ENCODE measurements around the gene LGMN.
"Not testable (repeated sequence)": the region's sequence is repeated elsewhere in the genome, so short reads cannot be mapped to it uniquely, and the experiment has no call there.

LGMN gene

GRCh38 chr14:92748259-92749016 is at the start of gene LGMN:
LGMN (minus strand) TSS chr14:92748627; CDS start chr14:92732786, 15,841 bp downstream.
- peak; percentile 98 for DNase-seq

GRCh38 chr14:92794961-92795360 is 46.5 kb upstream of the LGMN start:
- DNase-seq, result no peak

DNA sequence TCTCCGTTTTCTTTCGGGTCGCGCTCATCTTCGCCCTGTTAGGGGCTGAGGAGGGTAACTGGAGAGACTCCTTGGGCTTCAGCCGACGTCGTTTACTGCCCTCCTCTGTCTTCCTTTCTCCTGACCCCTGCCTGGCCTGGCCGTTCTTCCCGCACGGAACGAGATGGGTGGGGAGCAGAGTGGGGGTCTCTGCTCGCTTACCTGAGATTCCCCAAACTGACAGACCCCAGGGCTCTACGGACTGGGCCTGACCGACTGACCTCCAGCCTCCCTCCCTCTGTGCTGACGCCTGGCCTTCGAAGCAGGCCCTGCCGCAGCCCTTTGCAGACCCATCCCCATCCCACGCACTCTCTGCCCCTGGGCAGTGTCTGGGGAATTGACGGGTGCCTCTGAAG is 46.1 kb upstream of the LGMN start:
- DNase-seq, result no peak

- peak; percentile 100 for DNase-seq
These were observed 45.5 kb upstream of the LGMN start, which contains the start of gene GOLGA5 for GRCh38 chr14:92793709-92794546. GOLGA5 (plus strand) TSS chr14:92794305; CDS start chr14:92797438, 3,133 bp downstream.

DNA sequence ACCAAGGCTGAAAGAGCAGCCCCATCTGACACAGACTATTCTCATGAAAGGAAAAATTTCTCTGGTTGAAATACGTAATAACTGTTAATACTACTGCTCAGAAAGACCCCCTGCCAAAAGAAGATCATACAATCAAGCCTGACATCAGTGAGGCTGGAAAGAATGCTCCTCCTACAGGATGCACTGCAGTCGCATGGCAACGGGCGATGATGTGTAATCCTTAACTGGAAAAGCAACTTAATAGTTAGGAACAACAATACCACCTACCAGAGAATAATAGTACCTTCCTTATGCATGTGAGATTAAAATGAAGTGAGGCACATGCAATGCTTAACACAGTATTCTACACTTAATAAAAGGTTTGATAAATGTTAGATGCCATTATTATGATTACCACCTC is 44.5 kb upstream of the LGMN start:
- DNase-seq, result peak; percentile 26

DNA sequence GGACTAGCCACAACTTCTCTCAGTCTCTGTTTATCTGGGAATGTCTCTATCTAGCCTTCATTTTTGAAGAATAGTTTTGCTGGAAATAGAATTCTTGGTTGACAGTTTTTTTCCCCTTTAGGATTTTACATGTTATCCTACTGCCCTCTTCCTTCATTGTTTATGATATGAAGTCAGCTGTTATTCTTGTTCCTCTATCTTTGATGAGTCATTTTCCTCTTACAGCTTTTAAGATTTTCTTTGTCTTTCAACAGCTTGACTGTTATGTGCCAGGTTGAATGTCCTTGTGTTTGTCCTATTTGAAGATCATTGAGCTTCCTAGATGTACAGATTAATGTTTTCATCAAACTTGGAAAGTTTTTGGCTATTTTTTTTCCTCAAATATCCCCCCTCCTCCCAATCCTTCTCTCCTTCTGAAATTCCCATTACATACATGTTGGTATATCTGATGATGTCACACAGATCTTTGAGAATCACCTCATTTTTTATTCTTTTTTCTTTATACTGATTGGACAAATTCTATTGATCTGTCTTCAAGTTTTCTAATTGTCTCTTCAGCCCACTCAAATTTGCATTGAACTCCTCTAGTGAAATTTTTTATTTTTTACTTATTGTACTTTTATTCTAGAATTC is 41.1 kb upstream of the LGMN start:
- DNase-seq, result no peak

DNA sequence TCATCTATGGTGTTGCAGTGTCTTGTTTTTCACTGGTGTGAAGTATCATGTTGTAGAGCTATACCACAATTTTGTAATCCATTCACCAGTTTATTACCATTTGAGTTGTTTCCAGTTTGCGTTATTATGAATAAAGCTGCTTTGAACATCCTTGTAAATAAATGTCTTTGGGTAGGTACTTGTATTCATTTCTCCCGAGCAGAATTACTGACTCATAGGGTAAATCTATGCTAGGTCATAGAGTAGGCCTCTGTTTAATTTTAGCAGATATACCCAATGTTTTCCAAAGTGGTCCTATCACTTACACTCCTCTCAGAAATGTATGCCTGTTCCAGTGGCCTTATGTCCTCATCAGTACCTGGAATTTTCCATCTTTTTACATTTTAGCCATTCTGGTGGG is 39.1 kb upstream of the LGMN start:
- no peak for DNase-seq

DNA sequence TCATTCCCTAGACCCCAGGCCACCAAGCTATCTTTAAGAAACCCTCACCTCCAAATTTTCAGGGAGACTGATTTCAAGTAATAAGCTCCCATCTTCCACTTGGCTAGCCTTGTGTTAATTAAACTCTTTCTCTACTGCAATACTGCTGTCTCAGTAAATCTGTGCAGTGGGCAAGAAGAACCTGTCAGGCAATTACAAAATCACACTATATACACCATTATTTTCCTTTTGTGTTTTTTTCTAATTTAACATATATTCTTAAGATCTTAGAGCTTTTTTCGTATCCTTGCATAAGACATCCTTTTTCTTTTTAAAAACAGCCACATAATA is 38.0 kb upstream of the LGMN start:
- no peak for DNase-seq

DNA sequence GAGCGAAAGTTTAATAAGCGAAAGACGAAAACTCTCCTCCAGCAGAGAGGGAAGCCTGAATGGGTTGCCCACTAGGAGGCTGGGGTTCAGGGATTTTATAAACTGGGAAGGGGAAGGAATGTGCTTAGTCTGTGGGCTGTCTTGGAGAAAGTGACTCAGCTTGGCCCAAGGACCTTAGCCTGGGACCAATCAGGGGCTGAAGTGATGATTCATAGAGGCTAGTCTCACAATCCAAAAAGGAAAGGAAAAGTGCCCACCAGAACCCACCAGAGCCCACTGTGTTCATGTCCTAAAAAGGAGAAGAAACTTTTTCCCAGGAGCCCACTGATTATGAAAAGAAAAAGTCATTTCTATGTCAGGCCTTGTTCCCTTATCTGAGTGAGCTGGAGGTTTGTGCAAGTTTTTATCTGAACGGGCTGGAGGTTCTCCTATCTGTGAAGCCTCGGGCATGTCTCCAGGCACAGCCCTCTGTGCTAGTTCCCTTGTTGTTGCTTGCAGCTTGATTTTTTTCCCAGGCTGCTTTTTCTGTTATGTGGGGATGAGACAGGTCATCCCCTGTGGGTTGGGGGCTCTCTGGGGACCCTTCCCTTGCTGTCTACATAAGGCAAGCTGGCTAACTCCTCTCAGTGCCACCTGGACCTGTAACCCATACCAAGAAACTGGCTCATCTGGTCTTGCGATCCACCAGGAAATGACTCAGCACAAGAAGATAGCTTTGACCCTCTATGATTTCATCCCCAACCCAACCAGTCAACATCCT is 37.4 kb upstream of the LGMN start:
- DNase-seq, result no peak

DNA sequence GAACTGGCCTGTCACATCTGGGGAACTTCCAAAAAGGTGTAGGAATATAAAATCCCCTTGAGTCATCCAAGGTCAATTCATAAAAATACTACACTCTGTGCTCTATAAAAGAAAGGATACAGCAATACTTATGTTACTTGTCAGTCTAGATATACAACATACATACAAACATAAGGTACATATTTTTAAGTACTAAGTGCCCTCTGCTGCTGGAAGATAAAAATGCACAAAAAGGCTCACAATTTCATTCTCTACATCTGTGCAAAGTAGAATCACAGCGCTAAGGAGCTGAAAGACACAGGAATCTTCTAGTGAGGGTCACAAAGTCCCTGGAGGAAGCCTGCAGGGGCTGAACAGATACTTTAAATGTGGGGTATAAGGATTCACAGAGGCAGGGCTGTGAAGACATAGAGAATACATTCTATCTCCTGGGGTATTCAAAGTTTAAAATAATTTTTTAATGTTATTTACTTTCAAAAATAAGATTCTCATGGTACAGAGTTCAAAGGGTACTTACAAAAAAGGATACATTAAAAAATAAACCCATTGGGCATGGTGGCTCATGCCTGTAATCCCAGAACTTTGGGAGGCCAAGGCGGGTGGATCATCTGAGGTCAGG is 35.5 kb upstream of the LGMN start:
- DNase-seq, result peak; percentile 68

GRCh38 chr14:92781350-92781749 is 32.9 kb upstream of the LGMN start:
- no peak for DNase-seq

GRCh38 chr14:92780444-92781232 is 32.2 kb upstream of the LGMN start:
- no peak for DNase-seq

DNA sequence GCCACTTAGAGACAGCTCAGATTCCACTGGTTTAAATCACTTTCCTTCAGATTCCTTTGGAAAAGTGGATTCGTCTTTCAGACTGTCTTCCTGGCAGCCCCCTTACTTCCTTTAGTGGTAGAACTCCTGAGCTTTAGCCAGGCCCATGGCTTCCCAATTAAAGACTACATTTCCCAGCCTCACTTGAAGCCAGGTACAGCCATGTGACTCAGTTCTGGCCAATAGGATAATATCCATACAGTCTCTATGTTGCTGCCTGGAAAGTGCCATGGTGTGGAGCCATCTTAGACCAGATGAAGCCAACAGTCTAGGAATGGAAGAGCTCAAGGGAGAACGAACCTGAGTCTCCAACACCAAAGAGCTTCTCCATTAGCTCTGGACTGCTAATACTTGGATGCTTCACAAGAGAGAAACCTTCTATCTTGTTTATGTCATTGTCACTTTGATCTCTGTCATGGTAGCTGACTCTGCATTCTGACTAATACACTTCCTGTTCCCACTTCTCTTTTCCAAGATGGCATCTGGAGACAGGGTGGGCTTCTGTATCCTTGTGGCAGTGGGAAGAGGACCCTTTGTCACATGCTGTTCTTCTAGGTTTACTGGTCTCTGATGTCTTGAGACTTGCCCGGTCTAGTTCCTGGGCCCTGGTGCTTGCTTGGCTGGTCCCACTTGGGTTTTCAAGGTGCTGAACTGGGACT is 30.6 kb upstream of the LGMN start:
- DNase-seq, result not testable (repeated sequence)

DNA sequence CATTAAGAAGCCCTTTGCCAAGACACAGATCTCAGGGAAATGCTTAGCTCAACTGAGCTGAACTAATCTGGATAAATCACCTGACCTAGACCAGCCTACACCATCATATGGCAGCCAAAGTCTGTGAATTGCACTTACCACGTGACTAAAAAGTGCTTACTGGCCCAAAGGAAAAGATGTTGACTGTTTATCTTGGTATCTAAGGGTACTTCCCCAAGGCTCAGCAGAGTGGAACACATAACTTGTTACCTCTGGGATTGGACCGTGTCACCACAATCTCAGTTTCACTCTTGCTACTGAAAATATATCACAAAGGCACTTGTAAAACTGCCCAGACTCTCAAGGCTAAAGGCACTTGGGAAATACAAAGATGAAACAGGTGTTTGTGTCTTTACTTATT is 26.9 kb upstream of the LGMN start:
- DNase-seq, result not testable (repeated sequence)

GRCh38 chr14:92774572-92774971 is 26.1 kb upstream of the LGMN start:
- DNase-seq, result no peak

DNA sequence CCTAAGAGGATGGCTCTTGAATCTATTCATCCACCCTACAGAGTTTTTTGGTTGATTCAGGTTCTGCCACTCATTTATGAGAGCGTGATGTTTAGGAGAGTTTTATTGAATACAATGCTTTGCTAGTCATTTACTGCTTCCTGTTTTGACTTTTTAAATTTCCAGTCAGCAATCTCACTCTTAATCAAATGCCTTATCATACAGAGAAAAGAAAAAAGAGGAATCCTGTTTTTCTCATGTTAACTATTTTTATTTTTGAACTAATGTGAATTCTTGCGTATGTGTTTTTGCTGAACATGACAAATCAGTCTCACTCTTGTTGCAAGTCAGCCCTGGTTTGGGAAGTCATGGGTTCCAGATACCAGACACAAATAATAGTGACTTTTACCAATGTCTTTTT is 22.1 kb upstream of the LGMN start:
- DNase-seq, result no peak

- DNase-seq, result no peak
These were observed 20.4 kb upstream of the LGMN start for GRCh38 chr14:92768795-92769194.

DNA sequence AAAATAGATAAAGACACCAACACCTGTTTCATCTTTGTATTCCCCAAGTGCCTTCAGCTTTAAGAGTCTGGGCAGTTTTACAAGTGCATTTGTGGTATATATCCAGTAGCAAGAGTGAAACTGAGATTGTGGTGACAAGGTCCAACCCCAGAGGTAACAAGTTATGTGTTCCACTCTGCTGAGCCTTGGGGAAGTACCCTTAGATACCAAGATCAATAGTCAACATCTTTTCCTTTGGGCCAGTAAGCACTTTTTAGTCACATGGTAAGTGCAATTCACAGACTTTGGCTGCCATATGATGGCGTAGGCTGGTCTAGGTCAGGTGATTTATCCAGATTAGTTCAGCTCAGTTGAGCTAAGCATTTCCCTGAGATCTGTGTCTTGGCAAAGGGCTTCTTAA is 19.8 kb upstream of the LGMN start:
- DNase-seq, result not testable (repeated sequence)

GRCh38 chr14:92763666-92764631 is 15.5 kb upstream of the LGMN start:
- peak; percentile 87 for DNase-seq

- no peak for DNase-seq
These were observed 12.0 kb upstream of the LGMN start for GRCh38 chr14:92760524-92760805.
